Measurements from ENCODE around the gene SLC27A5.

SLC27A5 gene

DNA sequence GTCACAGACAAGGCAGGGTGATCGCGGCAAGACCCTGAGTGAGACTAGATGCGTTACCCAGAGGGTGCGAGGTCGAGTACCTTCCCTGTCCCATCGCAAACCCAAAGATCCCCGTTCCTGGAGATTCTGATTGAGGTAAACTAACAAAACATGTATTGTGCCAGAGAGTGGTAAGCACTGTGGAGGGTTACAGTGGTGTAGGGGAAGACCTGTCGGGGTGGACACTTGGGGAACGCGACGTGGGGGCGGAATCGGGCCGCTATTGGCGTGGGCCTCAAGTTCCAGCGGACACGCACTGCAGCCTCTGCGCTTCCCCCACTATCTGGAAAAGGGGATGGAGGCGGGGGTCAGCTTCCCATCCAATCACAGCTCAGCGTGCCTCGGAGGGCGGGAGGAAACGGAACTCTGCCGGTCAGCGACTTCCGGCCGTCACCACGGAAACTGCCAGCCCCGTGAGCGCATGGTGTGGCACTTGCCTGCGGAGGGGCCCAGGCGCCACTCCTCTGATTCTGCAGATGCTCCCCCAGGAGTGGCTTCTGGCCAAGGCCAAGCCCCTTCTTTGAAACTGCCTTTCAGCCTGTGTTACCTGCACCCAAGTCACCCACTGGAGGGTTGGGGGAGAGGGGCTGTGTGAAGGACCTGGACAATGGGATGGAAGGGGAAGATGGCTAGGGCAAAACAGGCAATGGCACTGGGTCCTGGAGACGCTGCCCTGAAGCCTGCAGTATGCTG, 47.6 kb upstream of the SLC27A5 start:
- Histone ChIP-seq H3K79me2 (ENCODE audit: insufficient read depth, low read length) (peaks cover 75% of the 10 kb centered on the region), H3K4me3 (ENCODE audit: low read depth in 1 of 2, low read length in 2 of 2) (peak overlapping the region; percentile 64 to 81), H3K4me1 (ENCODE audit: insufficient read depth, low read length) (peaks cover 45% of the 10 kb centered on the region), H3K27me3 (ENCODE audit: insufficient read depth, low read length, poor library complexity) (no peaks in the 10 kb centered on the region), H3K4me2 (ENCODE audit: insufficient read depth, low read length) (peak overlapping the region; percentile 80), H2AFZ (ENCODE audit: low read depth, low read length) (peak overlapping the region; percentile 77), H3K9ac (ENCODE audit: low read depth, low read length) (peak overlapping the region; percentile 96), H3K36me3 (ENCODE audit: insufficient read depth, low read length) (peaks cover 39% of the 10 kb centered on the region), H3K27ac (ENCODE audit: low read length) (peak overlapping the region; percentile 98), H4K20me1 (ENCODE audit: insufficient read depth, low read length) (peaks cover 22% of the 10 kb centered on the region), H3K9me3 (ENCODE audit: insufficient read depth, low read length, severe bottlenecking) (no peaks in the 10 kb centered on the region)
- DNase-seq: peak; percentile 87
- ATAC-seq (ENCODE audit: insufficient read depth, low read depth): peak; percentile 35
- no peak for TF ChIP-seq EZH2 (IDR thresholded peaks at IDR 0.05; ENCODE audit: borderline replicate concordance, low read depth, low read length, severe bottlenecking)
- TF ChIP-seq CTCF (IDR thresholded peaks at IDR 0.05; ENCODE audit: borderline replicate concordance, extremely low read depth, low read length, poor library complexity, severe bottlenecking): no peak

DNA sequence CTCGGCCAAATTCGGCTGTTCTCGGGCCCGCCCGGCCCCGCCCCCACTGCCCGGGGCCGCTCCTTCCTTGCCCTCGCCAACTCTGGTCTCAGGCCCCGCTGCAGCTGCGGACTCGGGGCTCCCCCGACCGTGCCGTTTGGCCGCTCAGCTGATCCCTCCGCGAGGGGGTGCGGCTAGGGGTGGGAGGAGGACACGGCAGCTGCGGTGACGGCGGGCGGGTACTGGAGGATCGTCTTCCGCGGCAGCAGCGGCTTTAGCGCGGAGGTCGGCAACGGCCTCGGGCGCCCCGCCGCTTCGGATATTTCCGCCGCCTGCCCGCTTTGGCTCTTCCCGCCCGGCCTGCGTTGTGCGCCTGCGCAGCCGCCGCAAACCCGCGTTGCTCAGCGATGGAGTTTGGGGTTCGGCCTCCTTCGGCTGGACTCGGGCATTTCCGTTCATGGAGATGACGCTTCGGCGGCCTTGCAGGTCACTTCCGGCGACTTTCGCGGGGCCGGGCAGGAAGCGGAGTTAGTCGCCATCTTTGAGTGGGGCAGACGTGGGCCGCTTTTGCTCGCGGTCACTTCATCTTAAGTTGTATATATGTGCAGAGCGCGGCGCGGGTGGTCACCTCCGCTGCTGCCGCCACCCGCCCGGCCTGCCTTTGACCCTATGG, 47.0 kb upstream of the SLC27A5 start:
- Histone ChIP-seq H3K36me3 (ENCODE audit: insufficient read depth, low read length) (peaks cover 39% of the 10 kb centered on the region), H3K4me2 (ENCODE audit: insufficient read depth, low read length) (peak overlapping the region; percentile 80), H3K27ac (ENCODE audit: low read length) (peak overlapping the region; percentile 98), H3K9ac (ENCODE audit: low read depth, low read length) (peak overlapping the region; percentile 96), H3K4me1 (ENCODE audit: insufficient read depth, low read length) (peaks cover 52% of the 10 kb centered on the region), H3K27me3 (ENCODE audit: insufficient read depth, low read length, poor library complexity) (no peaks in the 10 kb centered on the region), H2AFZ (ENCODE audit: low read depth, low read length) (peak overlapping the region; percentile 77), H3K4me3 (ENCODE audit: low read depth in 1 of 2, low read length in 2 of 2) (peak overlapping the region; percentile 64 to 81), H3K9me3 (ENCODE audit: insufficient read depth, low read length, severe bottlenecking) (no peaks in the 10 kb centered on the region), H4K20me1 (ENCODE audit: insufficient read depth, low read length) (peaks cover 28% of the 10 kb centered on the region), H3K79me2 (ENCODE audit: insufficient read depth, low read length) (peaks cover 82% of the 10 kb centered on the region)
- TF ChIP-seq CTCF (IDR thresholded peaks at IDR 0.05; ENCODE audit: borderline replicate concordance, extremely low read depth, low read length, poor library complexity, severe bottlenecking) (no peak), EZH2 (IDR thresholded peaks at IDR 0.05; ENCODE audit: borderline replicate concordance, low read depth, low read length, severe bottlenecking) (no peak)
- DNase-seq (peak; percentile 99), ATAC-seq (ENCODE audit: insufficient read depth, low read depth) (peak; percentile 69)

- peak; percentile 73 for DNase-seq
- H3K79me2 ChIP-seq (ENCODE audit: insufficient read depth, low read length): peaks cover 87% of the 10 kb centered on the region
- H3K4me1 ChIP-seq (ENCODE audit: insufficient read depth, low read length): peaks cover 57% of the 10 kb centered on the region
These were observed 46.4 kb upstream of the SLC27A5 start, which contains the start of gene UBE2M for GRCh38 chr19:58558066-58558622. TSS of gene UBE2M (minus strand) at chr19:58558611. CDS start at chr19:58558381, 230 bp downstream.

More at GRCh38 chr19:58558066-58558622, 46.4 kb upstream of the SLC27A5 start, which contains the start of gene UBE2M:
- peak within 1 kb of the TSS; percentile 67 to 81 for H3K4me3 ChIP-seq (ENCODE audit: low read depth in 1 of 2, low read length in 2 of 2)
- peak within 1 kb of the TSS; percentile 80 for H3K4me2 ChIP-seq (ENCODE audit: insufficient read depth, low read length)
- TF ChIP-seq EZH2 (IDR thresholded peaks at IDR 0.05; ENCODE audit: borderline replicate concordance, low read depth, low read length, severe bottlenecking): no peak
- TF ChIP-seq CTCF (IDR thresholded peaks at IDR 0.05; ENCODE audit: borderline replicate concordance, extremely low read depth, low read length, poor library complexity, severe bottlenecking): no peak
- H3K27me3 ChIP-seq (ENCODE audit: insufficient read depth, low read length, poor library complexity): no peaks in the 10 kb centered on the region
- no peaks in the 10 kb centered on the region for H3K9me3 ChIP-seq (ENCODE audit: insufficient read depth, low read length, severe bottlenecking)
- ATAC-seq (ENCODE audit: insufficient read depth, low read depth): no peak
- H2AFZ ChIP-seq (ENCODE audit: low read depth, low read length): peak within 1 kb of the TSS; percentile 77
- H3K9ac ChIP-seq (ENCODE audit: low read depth, low read length): peak within 1 kb of the TSS; percentile 96
- peaks cover 28% of the 10 kb centered on the region for H4K20me1 ChIP-seq (ENCODE audit: insufficient read depth, low read length)
- H3K27ac ChIP-seq (ENCODE audit: low read length): peak within 1 kb of the TSS; percentile 98
- H3K36me3 ChIP-seq (ENCODE audit: insufficient read depth, low read length): peaks cover 37% of the 10 kb centered on the region

Measured in DND-41 (cell line).